ENCODE data around the gene PLXNB2.

Gene PLXNB2

DNA sequence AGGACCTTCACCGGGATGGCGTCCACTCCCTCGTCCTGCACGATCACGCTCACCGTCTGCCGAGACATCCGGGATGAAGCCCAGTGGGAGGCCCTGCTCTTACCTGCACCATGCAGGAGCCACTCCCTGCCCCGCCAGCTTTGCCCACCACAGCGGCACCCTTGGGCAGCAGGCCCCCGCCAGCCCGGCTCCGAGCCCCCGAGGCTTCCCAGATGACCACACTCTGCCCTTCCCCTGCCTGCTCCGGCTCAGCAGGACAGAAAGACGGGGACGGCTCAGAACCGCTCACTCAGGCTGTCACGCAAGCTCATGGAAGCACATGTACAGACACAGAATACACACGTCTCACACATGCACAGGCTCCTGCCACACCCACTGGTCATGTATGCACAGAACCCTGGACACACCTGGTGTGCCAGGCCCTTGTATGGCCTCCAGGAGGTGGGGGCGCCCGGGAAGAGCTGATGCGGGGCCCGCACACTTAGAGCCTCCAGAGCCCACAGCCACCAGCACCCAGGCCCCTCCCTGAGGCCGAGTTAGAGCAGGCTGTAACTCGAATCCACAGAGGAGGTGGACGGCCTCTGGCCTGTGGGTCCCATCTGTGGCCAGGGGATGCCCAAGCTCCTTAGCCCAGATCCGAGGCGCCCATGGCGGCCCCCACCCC is 28.4 kb downstream of the PLXNB2 start:
- no peak for DNase-seq (ENCODE audit: low read depth)
- no peak overlapping the region for H3K4me3 ChIP-seq (ENCODE audit: low read length)
- TF ChIP-seq, protein P1, sequence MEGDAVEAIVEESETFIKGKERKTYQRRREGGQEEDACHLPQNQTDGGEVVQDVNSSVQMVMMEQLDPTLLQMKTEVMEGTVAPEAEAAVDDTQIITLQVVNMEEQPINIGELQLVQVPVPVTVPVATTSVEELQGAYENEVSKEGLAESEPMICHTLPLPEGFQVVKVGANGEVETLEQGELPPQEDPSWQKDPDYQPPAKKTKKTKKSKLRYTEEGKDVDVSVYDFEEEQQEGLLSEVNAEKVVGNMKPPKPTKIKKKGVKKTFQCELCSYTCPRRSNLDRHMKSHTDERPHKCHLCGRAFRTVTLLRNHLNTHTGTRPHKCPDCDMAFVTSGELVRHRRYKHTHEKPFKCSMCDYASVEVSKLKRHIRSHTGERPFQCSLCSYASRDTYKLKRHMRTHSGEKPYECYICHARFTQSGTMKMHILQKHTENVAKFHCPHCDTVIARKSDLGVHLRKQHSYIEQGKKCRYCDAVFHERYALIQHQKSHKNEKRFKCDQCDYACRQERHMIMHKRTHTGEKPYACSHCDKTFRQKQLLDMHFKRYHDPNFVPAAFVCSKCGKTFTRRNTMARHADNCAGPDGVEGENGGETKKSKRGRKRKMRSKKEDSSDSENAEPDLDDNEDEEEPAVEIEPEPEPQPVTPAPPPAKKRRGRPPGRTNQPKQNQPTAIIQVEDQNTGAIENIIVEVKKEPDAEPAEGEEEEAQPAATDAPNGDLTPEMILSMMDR (IDR thresholded peaks at IDR 0.05; ENCODE audit: insufficient read depth, low read depth, low read length, missing control alignments), result no peak

DNA sequence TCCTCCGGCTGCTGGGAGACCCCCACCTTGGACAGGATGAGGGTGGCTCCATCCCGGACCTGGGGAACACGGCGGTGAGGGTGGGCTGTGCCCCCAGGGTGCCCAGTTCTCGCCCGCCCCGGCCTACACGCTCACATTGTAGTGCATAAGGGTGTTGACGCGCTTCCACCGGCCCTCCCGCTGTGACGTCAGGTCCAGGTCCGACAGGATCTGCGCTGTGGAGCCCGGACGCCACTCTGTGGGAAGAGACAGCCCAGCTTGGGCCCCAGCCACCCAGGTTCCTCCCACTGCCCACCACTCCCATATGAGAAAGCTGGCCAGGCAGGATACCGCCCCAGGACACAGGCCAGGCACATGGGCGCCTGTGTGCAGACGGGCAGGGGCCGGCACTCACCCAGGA is 29.0 kb downstream of the PLXNB2 start:
- TF ChIP-seq, protein P1 (IDR thresholded peaks at IDR 0.05; ENCODE audit: insufficient read depth, low read depth, low read length, missing control alignments), result no peak
- no peak overlapping the region for H3K4me3 ChIP-seq (ENCODE audit: low read length)
- no peak for DNase-seq (ENCODE audit: low read depth)

DNA sequence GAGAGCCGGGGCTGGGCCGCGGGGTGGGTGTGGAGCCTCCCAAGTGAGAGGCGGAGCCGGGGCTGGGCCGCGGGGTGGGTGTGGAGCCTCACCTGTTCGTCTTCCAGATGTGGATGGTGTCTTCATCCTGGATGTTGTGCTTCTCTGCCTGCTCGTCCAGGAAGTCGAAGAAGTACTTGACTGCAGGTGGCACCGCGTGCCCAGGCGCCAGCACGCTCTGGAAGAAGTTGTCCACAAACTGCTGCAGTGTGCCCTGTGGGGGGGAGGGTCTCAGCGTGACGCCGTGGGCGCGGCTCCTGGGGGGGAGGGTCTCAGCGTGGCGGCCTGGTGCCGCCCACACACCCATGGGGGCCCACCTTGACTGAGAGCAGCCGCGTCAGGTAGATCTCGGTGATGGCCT is 29.7 kb downstream of the PLXNB2 start:
- TF ChIP-seq, protein P1 (IDR thresholded peaks at IDR 0.05; ENCODE audit: insufficient read depth, low read depth, low read length, missing control alignments), result no peak
- H3K4me3 ChIP-seq (ENCODE audit: low read length), result no peak overlapping the region
- DNase-seq (ENCODE audit: low read depth), result no peak

DNA sequence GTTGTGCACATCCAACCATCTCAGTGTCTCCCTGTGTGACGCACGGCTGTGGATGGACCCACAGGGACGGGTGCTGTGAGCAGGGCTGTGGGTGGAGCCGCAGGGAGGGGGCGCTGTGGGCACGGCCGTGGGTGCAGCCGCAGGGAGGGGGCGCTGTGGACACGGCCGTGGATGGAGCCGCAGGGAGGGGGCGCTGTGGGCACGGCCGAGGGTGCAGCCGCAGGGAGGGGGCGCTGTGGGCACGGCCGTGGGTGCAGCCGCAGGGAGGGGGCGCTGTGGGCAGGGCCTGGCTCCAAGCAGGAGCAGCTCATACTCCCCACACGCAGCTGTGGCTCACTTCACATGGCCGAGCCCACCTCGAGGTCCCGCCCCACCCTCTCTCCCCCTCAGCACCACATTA is 31.3 kb downstream of the PLXNB2 start:
- peak; percentile 61 for DNase-seq (ENCODE audit: low read depth)
- H3K4me3 ChIP-seq (ENCODE audit: low read length), result no peak overlapping the region
- TF ChIP-seq, protein P1 (IDR thresholded peaks at IDR 0.05; ENCODE audit: insufficient read depth, low read depth, low read length, missing control alignments), result peak; percentile 28

DNA sequence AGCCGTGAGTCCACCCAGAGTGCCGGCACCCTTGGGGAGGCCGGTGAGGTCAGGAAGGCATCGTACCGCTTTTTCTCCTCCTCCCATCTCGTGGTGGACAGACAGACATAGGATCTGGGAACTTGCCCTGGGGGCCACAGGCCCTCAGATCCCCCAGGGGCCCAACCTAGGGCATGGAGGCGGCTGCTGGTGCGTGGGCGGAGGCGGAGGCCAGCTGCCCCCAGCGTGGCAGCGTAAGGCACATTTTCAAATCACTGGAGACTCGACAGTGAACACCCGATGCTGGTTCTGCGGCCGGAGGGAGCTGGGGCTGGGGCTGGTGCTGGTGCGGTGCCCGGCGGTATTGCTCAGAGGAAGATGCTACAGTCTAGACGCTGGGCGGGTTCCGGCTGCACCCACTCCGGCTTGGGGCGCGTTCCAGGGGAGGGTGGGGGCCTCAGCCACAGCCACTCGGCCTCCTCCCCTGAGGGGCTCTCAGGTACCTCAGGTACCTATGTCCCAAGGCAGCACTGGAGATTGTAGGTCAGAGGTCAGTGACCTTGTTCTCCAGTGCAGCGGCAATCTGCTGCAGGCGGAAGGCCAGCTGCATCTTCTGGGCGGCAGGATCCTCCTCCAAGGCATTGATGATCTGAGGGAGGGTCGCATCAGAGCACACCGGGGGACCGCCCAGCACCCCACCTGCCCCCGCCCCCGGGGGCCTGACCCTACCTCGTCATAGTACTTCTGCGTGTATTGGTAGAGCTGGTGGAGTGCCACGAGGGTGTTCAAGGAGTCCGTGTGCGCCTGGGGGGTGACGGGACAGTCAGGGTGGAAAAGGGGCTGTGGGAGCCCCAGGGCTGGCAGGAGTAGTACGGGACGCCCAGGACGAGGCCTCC is 32.0 kb downstream of the PLXNB2 start:
- TF ChIP-seq, protein P1 (IDR thresholded peaks at IDR 0.05; ENCODE audit: insufficient read depth, low read depth, low read length, missing control alignments), result no peak
- DNase-seq (ENCODE audit: low read depth), result no peak
- no peak overlapping the region for H3K4me3 ChIP-seq (ENCODE audit: low read length)

DNA sequence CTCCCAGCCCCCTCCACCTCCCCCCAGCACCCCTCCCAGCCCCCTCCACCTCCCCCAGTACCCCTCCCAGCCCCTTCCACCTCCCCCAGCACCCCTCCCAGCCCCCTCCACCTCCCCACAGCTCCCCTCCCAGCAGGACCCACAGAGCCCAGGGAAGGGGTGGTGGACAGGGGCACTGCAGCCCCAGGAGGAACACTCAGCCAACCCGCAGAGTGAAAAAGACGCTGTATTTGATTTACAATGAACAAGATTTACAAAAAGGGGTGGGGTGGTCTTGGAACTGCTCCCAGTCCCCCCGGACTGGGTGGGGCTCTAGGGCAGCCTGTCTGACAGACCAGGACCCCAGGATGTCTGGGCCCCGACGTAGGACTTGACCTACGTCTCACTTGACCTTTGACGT is 32.7 kb downstream of the PLXNB2 start:
- H3K4me3 ChIP-seq (ENCODE audit: low read length), result no peak overlapping the region
- no peak for DNase-seq (ENCODE audit: low read depth)
- TF ChIP-seq, protein P1 (IDR thresholded peaks at IDR 0.05; ENCODE audit: insufficient read depth, low read depth, low read length, missing control alignments), result no peak
